Measurements from ENCODE around the gene ITPR1.

The ITPR1 gene

GRCh38 chr3:4768521-4768920 lies 275.4 kb downstream of the ITPR1 start:
- no peak overlapping the region for H3K4me3 ChIP-seq (ENCODE audit: low read depth, low read length)
- no peak overlapping the region for H3K27ac ChIP-seq
- in situ Hi-C loops (cut with HindIII; ENCODE audit: low pct_ligation_motif_present, low sequenced_read_pairs): no loop called here
- DNase-seq: no peak
- no peaks in the 10 kb centered on the region for H3K27me3 ChIP-seq (replicated peaks)
- no peaks in the 10 kb centered on the region for H3K36me3 ChIP-seq (replicated peaks)
- TF ChIP-seq CTCF (IDR thresholded peaks at IDR 0.05; ENCODE audit: low read depth, low read length, missing control alignments): no peak

GRCh38 chr3:4770561-4770960 lies 277.4 kb downstream of the ITPR1 start:
- Histone ChIP-seq H3K36me3 (replicated peaks) (no peaks in the 10 kb centered on the region), H3K27me3 (replicated peaks) (no peaks in the 10 kb centered on the region)

GRCh38 chr3:4771243-4771642 lies 278.1 kb downstream of the ITPR1 start:
- H3K27me3 ChIP-seq (replicated peaks): no peaks in the 10 kb centered on the region

More at GRCh38 chr3:4770561-4770960, 277.4 kb downstream of the ITPR1 start:
- no peak for TF ChIP-seq CTCF (IDR thresholded peaks at IDR 0.05; ENCODE audit: low read depth, low read length, missing control alignments)
- Histone ChIP-seq H3K4me3 (ENCODE audit: low read depth, low read length) (no peak overlapping the region), H3K27ac (no peak overlapping the region)
- no peak for DNase-seq
- in situ Hi-C loops (cut with HindIII; ENCODE audit: low pct_ligation_motif_present, low sequenced_read_pairs): no loop called here

GRCh38 chr3:4772171-4772804 lies 279.1 kb downstream of the ITPR1 start:
- in situ Hi-C loops (cut with HindIII; ENCODE audit: low pct_ligation_motif_present, low sequenced_read_pairs): no loop called here
- Histone ChIP-seq H3K27me3 (replicated peaks) (no peaks in the 10 kb centered on the region), H3K27ac (no peak overlapping the region), H3K36me3 (replicated peaks) (no peaks in the 10 kb centered on the region), H3K4me3 (ENCODE audit: low read depth, low read length) (no peak overlapping the region)
- no peak for TF ChIP-seq CTCF (IDR thresholded peaks at IDR 0.05; ENCODE audit: low read depth, low read length, missing control alignments)
- DNase-seq: peak; percentile 24

More at GRCh38 chr3:4771243-4771642, 278.1 kb downstream of the ITPR1 start:
- Histone ChIP-seq H3K27ac (no peak overlapping the region), H3K4me3 (ENCODE audit: low read depth, low read length) (no peak overlapping the region), H3K36me3 (replicated peaks) (no peaks in the 10 kb centered on the region)
- in situ Hi-C loops (cut with HindIII; ENCODE audit: low pct_ligation_motif_present, low sequenced_read_pairs): no loop called here
- TF ChIP-seq CTCF (IDR thresholded peaks at IDR 0.05; ENCODE audit: low read depth, low read length, missing control alignments): no peak
- no peak for DNase-seq

GRCh38 chr3:4772858-4773257 lies 279.7 kb downstream of the ITPR1 start:
- Histone ChIP-seq H3K27ac (no peak overlapping the region), H3K36me3 (replicated peaks) (no peaks in the 10 kb centered on the region), H3K4me3 (ENCODE audit: low read depth, low read length) (no peak overlapping the region), H3K27me3 (replicated peaks) (no peaks in the 10 kb centered on the region)
- no peak for DNase-seq
- in situ Hi-C loops (cut with HindIII; ENCODE audit: low pct_ligation_motif_present, low sequenced_read_pairs): no loop called here
- no peak for TF ChIP-seq CTCF (IDR thresholded peaks at IDR 0.05; ENCODE audit: low read depth, low read length, missing control alignments)

GRCh38 chr3:4773583-4773982 lies 280.4 kb downstream of the ITPR1 start:
- no peak for DNase-seq
- no peak for TF ChIP-seq CTCF (IDR thresholded peaks at IDR 0.05; ENCODE audit: low read depth, low read length, missing control alignments)
- Histone ChIP-seq H3K27me3 (replicated peaks) (no peaks in the 10 kb centered on the region), H3K27ac (no peak overlapping the region), H3K4me3 (ENCODE audit: low read depth, low read length) (no peak overlapping the region), H3K36me3 (replicated peaks) (no peaks in the 10 kb centered on the region)
- in situ Hi-C loops (cut with HindIII; ENCODE audit: low pct_ligation_motif_present, low sequenced_read_pairs): no loop called here
